Fibroblast of lung (primary cell): ENCODE data around the gene ASTN2. TPM values are rescaled to one million over a fixed set of nuclear protein-coding genes. Genes with fewer than 3 reads are reported as not detected.

ENCODE experiments used
- DNase-seq, 2 donors: peaks; one replicate each; pipeline versions ENCODE4 v3.0.0 to v3.0.0-alpha.2; 2010; ENCODE audit warnings: low read depth in 2 of 2
- H2AFZ ChIP-seq: 2 replicates; pipeline ENCODE4 v1.5.1; 2012; ENCODE audit warnings: low read length, control low read depth, inconsistent platforms
- H3K27ac ChIP-seq: 2 replicates; pipeline ENCODE4 v1.5.1; 2011; ENCODE audit warnings: low read length, control low read depth; ENCODE audit not compliant: insufficient read depth
- H3K27me3 ChIP-seq: 2 replicates; pipeline ENCODE4 v1.5.1; 2011; ENCODE audit warnings: mild to moderate bottlenecking, low read length; ENCODE audit not compliant: control insufficient read depth, insufficient read depth
- H3K36me3 ChIP-seq: 2 replicates; pipeline ENCODE4 v1.5.1; 2011; ENCODE audit warnings: low read length; ENCODE audit not compliant: control insufficient read depth, insufficient read depth
- H3K4me1 ChIP-seq: 2 replicates; pipeline ENCODE4 v1.5.1; 2011; ENCODE audit warnings: low read length; ENCODE audit not compliant: control insufficient read depth, insufficient read depth; ENCODE audit errors: extremely low read depth
- H3K4me2 ChIP-seq: 2 replicates; pipeline ENCODE4 v1.5.1; 2011; ENCODE audit warnings: low read length, control low read depth; ENCODE audit not compliant: insufficient read depth; ENCODE audit errors: extremely low read depth
- H3K4me3 ChIP-seq, 4 experiments: fragments of 200-600 bp in 1 of 4; sonication (generic) in 1 of 4; replicated peaks in 1 of 4; 2 replicates each; pipeline ENCODE4 v1.5.1; 2011 to 2016; ENCODE audit warnings: low read length in 4 of 4, low read depth in 3 of 4, mild to moderate bottlenecking in 3 of 4, control low read depth in 2 of 4, inconsistent platforms in 1 of 4, mixed read lengths in 1 of 4; ENCODE audit not compliant: insufficient read depth in 1 of 4; ENCODE audit errors: control extremely low read depth in 1 of 4
- H3K79me2 ChIP-seq: 2 replicates; pipeline ENCODE4 v1.5.1; 2012; ENCODE audit warnings: mild to moderate bottlenecking, low read length, inconsistent platforms; ENCODE audit not compliant: control insufficient read depth, insufficient read depth
- H3K9ac ChIP-seq: 2 replicates; pipeline ENCODE4 v1.5.1; 2011; ENCODE audit warnings: mild to moderate bottlenecking, low read length, control low read depth; ENCODE audit not compliant: insufficient read depth
- H3K9me3 ChIP-seq: 2 replicates; pipeline ENCODE4 v1.5.1; 2012; ENCODE audit warnings: low read depth, low read length; ENCODE audit not compliant: control insufficient read depth, insufficient read depth
- H4K20me1 ChIP-seq: 2 replicates; pipeline ENCODE4 v1.5.1; 2011; ENCODE audit warnings: low read length; ENCODE audit not compliant: control insufficient read depth, insufficient read depth; ENCODE audit errors: extremely low read depth
- CTCF ChIP-seq, 2 donors: IDR thresholded peaks in 1 of 2; conservative IDR thresholded peaks in 1 of 2; 1 replicate in 1 of 2; 2 replicates in 1 of 2; pipeline ENCODE4 v1.5.1; 2011 to 2012; ENCODE audit warnings: low read length in 2 of 2, control low read depth in 1 of 2, inconsistent platforms in 1 of 2, low read depth in 1 of 2, mild to moderate bottlenecking in 1 of 2
- EZH2 ChIP-seq: IDR thresholded peaks from 2 replicates; pipeline ENCODE4 v1.5.1; 2012; ENCODE audit warnings: low read length, control low read depth, mild to moderate bottlenecking; ENCODE audit errors: missing control alignments
- polyA plus RNA-seq, 2 donors: library from polyadenylated mRNA; depleted of rRNA in 1 of 2; stranded (reverse) in 1 of 2; unstranded in 1 of 2; fragments of >200 nt; gene quantifications; 2 replicates each; pipeline ENCODE4 v1.2.1, GENCODE V29; 2011 to 2012; ENCODE audit warnings: missing spikeins in 1 of 2
- total RNA-seq: library from RNA; depleted of rRNA; stranded (reverse); fragments of >200 nt; gene quantifications from 2 replicates; pipeline ENCODE4 v1.2.1, GENCODE V29; 2014

The ASTN2 gene
- total and polyA plus RNA-seq, 2 donors (not counting 1 experiment from before 2014, with no cell fraction given), result 2.2 to 19.2 TPM

DNA sequence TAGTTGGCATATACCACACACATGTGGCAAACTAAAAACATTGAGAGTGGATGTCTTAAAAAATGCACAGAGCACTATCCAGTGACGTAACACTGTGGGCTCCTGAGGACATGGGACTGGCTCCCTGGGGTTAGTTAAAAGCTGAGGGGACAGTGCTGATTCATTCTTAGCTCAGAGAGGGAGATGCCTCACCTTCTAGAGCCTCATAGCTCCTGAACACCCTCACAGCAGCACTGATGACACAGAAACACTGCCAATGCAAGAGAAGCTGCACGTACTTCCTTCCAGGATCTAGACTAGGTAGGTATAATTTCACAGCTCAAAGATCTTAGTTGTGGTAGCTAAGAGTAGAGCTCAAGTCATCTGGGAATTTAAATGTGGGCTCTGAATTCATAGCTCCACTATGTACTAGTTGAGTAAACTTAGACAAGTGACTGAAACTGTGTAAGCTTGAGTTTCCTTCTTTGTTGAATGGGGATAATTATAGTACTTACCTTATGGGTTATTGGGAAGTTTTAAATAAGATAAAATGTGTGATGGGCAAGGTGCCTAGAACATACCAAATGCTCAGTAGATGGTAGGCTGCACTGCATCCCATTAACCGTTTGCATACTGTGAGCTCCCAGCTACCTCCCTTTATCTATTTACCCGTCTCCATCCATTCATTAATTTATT, 279.9 kb downstream of the ASTN2 start:
- H3K36me3 ChIP-seq, result no peaks in the 10 kb centered on the region
- H4K20me1 ChIP-seq, result no peaks in the 10 kb centered on the region
- no peak overlapping the region for H3K9ac ChIP-seq
- DNase-seq, result no peak
- H3K27me3 ChIP-seq, result no peaks in the 10 kb centered on the region
- H3K4me2 ChIP-seq, result no peak overlapping the region
- H3K27ac ChIP-seq, result no peak overlapping the region
- H3K9me3 ChIP-seq, result no peaks in the 10 kb centered on the region
- H3K79me2 ChIP-seq, result no peaks in the 10 kb centered on the region
- TF ChIP-seq CTCF (conservative IDR thresholded peaks at IDR 0.05 in 1 of 2, IDR thresholded peaks at IDR 0.05 in 1 of 2; ENCODE audit: low read depth in 1 of 2, low read length in 2 of 2) (no peak), EZH2 (no peak)
- no peaks in the 10 kb centered on the region for H3K4me1 ChIP-seq
- H3K4me3 ChIP-seq, result no peak overlapping the region
- H2AFZ ChIP-seq, result no peak overlapping the region

DNA sequence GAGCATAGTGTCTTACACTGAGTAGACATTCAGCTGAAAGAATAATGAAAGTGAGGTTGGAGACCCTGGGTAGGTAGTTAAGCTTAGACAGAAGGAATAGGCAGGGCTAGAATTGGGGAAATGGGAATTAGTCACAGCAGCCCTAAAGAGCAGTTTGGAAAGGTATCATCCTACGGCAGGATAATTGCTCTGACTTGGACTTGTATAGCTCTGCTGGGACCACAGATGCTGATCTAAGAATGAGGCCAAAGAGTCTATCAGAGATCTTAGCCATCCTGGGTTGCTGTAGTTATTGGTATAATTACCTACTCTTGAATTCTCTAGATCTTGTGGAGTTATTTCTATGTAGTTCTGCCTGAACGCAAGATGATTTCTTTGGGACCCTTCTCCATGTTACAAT, 288.0 kb downstream of the ASTN2 start:
- Histone ChIP-seq H3K79me2 (no peaks in the 10 kb centered on the region), H3K27me3 (no peaks in the 10 kb centered on the region), H2AFZ (no peak overlapping the region), H3K4me2 (no peak overlapping the region), H4K20me1 (no peaks in the 10 kb centered on the region), H3K27ac (no peak overlapping the region), H3K4me3 (no peak overlapping the region), H3K36me3 (no peaks in the 10 kb centered on the region), H3K4me1 (no peaks in the 10 kb centered on the region), H3K9me3 (no peaks in the 10 kb centered on the region), H3K9ac (no peak overlapping the region)
- no peak for TF ChIP-seq EZH2
- DNase-seq, result no peak

GRCh38 chr9:117125531-117125930, 289.3 kb downstream of the ASTN2 start:
- TF ChIP-seq CTCF (conservative IDR thresholded peaks at IDR 0.05 in 1 of 2, IDR thresholded peaks at IDR 0.05 in 1 of 2; ENCODE audit: low read depth in 1 of 2, low read length in 2 of 2), result no peak
- TF ChIP-seq EZH2, result no peak
- Histone ChIP-seq H3K4me3 (no peak overlapping the region), H3K27me3 (no peaks in the 10 kb centered on the region), H3K9me3 (no peaks in the 10 kb centered on the region), H3K4me2 (no peak overlapping the region), H3K9ac (no peak overlapping the region), H3K4me1 (no peaks in the 10 kb centered on the region), H3K36me3 (no peaks in the 10 kb centered on the region), H3K27ac (no peak overlapping the region), H4K20me1 (no peaks in the 10 kb centered on the region), H3K79me2 (no peaks in the 10 kb centered on the region), H2AFZ (no peak overlapping the region)
- DNase-seq, result no peak
